GM13976 (cell line): ENCODE data around the gene CHTF18.

Experiments
- DNase-seq: peaks from one replicate; pipeline ENCODE4 v3.0.0; 2012; ENCODE audit warnings: low spot score
- in situ Hi-C: fragments of 300-500 bp; cut with MboI; formaldehyde crosslinking; loops from one replicate; pipeline ENCODE4 v1.12.0; 2022; ENCODE audit warnings: low sequenced_read_pairs, mixed read lengths, inconsistent platforms; ENCODE audit not compliant: unreplicated experiment
- TF ChIP-seq, protein P1 (sequence below): IDR thresholded peaks from 2 replicates; pipeline ENCODE4 v1.5.1; 2012; ENCODE audit warnings: borderline replicate concordance, mild to moderate bottlenecking; ENCODE audit not compliant: insufficient read depth; ENCODE audit errors: extremely low read depth, missing control alignments, control extremely low read depth

Gene CHTF18

DNA sequence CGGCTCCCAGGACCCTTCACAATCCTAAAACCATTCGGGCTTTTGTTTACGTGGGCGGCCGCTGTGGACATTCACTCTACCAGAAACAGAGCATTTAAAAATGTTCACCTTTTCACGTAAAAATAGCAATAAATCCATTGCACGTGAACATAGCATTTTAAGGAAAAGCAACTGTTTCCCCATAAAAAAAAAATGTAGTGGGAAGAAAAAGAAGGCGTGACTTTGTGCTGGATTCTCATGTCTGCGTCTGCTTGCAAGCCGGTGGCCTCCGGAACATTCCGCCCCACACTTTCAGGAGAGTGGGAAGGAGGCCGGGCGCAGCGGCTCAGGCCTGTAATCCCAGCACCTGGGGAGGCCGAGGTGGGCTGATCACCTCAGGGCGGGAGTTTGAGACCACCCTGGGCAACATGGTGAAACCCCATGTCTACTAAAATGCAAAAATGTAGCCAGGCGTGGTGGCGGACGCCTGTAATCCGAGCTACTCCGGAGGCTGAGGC is 25.5 kb downstream of the CHTF18 start:
- in situ Hi-C loops = no loop called here
- TF ChIP-seq, protein P1, sequence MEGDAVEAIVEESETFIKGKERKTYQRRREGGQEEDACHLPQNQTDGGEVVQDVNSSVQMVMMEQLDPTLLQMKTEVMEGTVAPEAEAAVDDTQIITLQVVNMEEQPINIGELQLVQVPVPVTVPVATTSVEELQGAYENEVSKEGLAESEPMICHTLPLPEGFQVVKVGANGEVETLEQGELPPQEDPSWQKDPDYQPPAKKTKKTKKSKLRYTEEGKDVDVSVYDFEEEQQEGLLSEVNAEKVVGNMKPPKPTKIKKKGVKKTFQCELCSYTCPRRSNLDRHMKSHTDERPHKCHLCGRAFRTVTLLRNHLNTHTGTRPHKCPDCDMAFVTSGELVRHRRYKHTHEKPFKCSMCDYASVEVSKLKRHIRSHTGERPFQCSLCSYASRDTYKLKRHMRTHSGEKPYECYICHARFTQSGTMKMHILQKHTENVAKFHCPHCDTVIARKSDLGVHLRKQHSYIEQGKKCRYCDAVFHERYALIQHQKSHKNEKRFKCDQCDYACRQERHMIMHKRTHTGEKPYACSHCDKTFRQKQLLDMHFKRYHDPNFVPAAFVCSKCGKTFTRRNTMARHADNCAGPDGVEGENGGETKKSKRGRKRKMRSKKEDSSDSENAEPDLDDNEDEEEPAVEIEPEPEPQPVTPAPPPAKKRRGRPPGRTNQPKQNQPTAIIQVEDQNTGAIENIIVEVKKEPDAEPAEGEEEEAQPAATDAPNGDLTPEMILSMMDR = no peak
- no peak for DNase-seq

DNA sequence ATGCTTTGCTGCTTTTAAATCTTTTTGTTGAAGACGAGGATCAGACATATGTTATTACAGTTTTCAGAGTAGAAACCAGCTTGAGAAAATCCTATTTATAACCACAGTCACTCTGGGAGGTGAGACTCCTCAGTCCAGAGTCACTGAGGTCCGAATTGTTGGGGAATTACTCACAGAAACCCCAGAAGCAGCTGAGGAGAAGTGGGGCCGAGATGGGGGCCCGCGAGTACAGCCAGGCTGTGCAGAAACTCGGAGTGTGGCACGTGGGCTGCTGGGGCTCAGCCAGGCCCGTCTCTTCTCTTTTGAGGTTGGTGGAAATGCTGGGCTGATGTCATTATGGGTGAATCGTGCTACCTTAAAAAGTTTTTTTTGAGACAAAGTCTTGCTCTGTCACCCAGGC is 26.6 kb downstream of the CHTF18 start:
- no peak for DNase-seq
- in situ Hi-C loops = no loop called here
- TF ChIP-seq, protein P1 = no peak

DNA sequence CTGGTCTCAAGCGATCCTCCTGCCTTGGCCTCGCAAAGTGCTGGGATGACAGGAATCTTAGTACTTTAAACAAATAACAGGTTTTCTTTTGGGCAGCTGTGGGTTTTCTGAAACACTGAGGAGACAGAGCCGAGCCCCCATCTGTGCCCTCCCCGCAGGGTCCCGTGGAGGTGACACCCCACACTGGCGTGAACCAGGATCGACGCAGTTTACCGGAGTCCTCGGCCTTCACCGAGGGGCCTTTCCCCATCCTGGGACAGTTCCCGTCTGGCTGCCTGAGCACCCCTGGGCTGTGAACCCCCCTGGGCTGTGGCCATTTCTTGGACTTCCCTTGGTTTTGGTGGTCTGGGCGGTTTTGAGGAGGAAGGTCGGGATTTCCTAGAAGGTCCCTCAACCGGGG is 27.4 kb downstream of the CHTF18 start:
- in situ Hi-C loops = no loop called here
- no peak for DNase-seq
- TF ChIP-seq, protein P1 = no peak

DNA sequence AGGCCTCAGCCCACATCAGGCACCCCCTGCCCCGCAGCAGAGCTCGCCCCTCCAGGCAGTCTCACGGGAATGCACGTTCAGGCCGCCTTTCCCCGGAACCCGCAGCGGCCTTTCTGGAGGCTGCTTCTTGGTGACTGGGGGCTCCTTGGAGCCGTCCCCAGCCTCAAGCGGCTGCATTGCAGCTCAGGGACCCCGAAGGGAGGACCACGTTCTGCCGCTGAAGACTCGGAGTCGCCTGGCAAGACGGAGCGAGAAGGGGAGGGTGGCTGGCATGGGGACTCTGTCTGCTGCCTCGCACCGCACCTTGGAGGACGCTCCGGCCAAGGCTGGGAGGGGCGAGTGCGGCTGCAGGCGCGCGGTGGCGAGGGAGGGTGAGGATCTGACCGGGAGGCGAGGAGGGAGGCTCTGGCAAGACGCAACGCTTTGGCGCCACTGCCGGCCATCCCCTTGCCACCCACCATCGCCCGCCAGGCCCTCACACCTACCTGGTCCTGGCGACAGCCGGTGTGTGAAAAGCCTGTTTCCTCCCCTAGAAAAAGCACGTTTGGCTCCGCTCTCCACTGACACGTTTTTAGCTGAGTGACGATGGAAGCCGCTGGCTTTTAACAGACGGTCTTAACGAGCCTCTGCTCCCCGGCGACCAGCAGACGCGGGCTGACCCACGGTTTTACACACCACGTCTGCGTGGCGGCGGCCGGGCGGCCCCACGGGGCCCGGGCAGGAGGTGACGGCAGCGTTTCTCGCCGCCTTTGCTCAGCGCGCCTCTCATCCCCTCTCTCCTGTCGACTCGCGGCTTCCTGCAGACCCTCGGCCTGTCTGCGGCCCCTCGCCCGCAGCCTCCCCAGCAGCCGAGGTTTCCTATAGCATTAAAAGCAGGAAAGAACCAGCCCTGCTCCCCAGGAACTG is 28.8 kb downstream of the CHTF18 start:
- no peak for DNase-seq
- TF ChIP-seq, protein P1 = no peak
- in situ Hi-C loops = no loop called here

DNA sequence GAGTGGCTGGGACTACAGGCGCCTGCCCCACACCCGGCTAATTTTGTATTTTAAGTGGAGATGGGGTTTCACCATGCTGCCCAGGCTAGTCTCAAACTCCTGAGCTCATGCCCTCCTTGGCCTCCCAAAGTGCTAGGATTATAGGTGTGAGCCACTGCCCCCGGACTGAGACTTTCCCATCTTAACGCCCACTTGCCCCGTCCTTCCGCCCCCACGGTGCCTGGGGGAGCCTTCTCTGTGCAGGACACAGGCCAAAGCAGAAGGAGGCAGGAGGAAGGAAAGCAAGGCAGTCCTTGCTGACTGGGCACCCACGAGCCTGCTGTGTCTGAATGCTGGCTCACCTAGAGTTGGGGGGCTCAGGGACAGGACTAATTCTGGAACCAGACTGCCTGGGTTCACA is 29.7 kb downstream of the CHTF18 start:
- in situ Hi-C loops = no loop called here
- TF ChIP-seq, protein P1 = no peak
- no peak for DNase-seq

DNA sequence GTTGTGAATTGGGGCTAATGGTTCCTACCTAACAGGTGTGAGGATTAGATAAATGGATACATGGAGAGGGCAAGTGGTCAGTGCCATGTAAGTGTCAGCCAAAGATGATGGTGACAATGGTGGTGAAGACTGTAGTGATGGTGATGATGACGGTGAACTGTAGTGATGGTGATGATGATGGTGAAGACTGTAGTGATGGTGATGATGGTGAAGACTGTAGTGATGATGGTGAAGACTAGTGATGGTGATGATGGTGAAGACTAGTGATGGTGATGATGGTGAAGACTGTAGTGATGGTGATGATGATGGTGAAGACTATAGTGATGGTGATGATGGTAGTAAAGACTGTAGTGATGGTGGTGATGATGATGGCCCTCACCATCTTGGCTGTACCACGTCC is 30.2 kb downstream of the CHTF18 start:
- TF ChIP-seq, protein P1 = no peak
- no peak for DNase-seq
- in situ Hi-C loops = no loop called here
